GM19328 (cell line): ENCODE results near the gene ZNF273.
"Not testable (repeated sequence)": the region's sequence is repeated elsewhere in the genome, so short reads cannot be mapped to it uniquely, and the experiment has no call there.

Experiments
- ATAC-seq: cut with Tn5 transposase; IDR thresholded peaks from one replicate; pipeline ENCODE4 v1.9.1; 2021; ENCODE audit warnings: mild to moderate bottlenecking, moderate library complexity; ENCODE audit not compliant: unreplicated experiment

Gene ZNF273

GRCh38 chr7:64888901-64889685 is 14.0 kb upstream of the ZNF273 start:
- no peak for ATAC-seq

GRCh38 chr7:64889686-64890162 is 13.3 kb upstream of the ZNF273 start:
- ATAC-seq = no peak

GRCh38 chr7:64890273-64890672 is 12.8 kb upstream of the ZNF273 start:
- not testable (repeated sequence) for ATAC-seq

DNA sequence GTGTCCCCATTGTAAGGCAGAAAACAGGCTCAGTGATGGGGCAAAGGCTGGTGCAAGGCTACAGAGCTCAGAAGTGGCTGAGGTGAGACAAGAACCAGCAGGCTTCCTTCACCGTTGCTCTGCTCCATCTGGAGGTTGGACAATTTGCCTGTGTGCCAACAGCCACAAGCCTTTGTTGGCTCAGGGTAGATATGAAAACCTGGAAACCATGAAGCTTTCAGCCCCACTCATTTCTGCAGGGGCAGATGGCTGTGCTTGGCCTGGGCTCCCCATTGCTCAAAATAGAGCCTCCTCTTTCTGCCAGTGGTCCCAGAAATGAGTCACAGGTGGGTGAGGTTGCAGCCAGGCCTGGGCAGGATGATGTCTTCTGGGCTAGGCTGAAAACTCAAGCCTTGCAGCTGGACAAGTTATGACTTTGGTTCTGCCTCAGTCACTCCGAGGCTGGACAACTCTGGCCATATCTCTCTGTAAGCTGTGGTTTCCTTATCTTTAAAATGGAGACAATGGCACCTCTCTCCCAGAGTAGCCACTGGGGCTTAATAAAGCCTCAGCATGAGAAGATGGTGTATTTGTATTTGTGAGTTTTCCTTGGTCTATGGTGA is 12.2 kb upstream of the ZNF273 start:
- no peak for ATAC-seq

DNA sequence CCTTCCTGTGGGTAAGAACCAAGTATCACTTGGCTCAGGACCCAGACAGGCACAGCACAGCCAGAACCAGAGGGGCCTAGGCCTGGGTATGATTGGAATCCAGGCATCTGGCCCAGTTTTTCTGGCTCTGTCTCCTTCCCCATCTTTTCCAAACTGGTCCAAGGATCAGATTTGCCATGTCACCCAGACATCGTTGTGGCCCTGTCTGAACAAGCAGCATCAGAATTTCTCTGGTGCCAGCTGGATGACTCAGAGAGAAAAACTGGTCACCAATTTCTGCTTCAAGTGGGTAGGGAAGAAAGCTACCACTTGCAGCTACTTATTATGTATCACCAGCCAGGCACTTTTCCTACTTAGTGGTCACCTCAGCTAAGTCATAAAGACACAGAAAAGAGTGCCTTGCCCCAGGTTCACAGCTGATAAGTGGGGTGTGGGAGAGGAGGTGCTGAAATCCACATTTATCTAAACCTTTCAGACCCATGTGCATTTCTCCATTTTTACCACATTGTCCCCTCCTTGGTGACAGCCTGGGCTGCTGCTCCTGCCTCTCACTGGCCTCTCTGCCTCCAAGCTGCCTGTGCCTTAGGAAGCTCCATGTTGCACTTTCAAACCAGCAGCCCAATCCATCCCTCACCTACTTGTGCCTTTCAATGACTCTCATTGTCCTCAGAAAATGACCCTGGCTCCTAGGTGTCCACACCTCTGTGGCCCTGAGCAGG is 11.6 kb upstream of the ZNF273 start:
- ATAC-seq = not testable (repeated sequence)

- ATAC-seq = no peak
These were observed 11.0 kb upstream of the ZNF273 start for GRCh38 chr7:64892116-64892515.

DNA sequence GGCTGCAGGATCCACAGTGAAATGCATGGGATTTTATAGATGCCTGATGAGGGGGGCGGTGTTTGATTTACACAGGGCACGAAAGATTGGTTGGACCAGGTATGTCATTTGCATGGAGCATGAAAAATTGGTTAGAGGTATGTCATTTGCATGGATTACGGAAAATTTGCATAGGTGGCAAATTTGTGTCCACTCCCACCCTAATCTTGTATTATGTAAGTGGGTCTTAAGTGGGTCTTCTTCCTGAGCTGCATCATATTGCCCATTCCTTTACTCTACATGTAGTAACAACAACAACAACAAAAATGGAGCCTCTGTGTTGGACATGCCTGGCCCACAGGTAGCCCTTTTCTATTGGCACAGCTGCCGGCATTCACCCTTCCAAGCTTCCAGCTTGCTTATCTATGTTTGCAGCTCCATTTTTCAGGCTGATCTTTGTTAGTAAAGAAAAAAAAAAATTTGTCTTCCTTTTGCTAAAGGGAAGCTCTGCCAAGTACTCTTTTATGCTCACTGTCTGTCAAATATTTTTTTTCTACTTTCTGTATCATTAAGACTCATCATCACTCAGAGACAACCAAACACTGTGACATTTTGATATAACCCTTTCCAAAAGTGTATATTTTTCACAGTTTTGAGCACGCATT is 10.3 kb upstream of the ZNF273 start:
- no peak for ATAC-seq

- no peak for ATAC-seq
These were observed 9.7 kb upstream of the ZNF273 start for GRCh38 chr7:64893401-64893800.

- not testable (repeated sequence) for ATAC-seq
These were observed 640 bp upstream of the ZNF273 start for GRCh38 chr7:64902461-64902805.

GRCh38 chr7:64904008-64904407 is 935 bp downstream of the ZNF273 start:
- ATAC-seq = no peak

- no peak for ATAC-seq
These were observed 2.1 kb downstream of the ZNF273 start for GRCh38 chr7:64905133-64905532.

- no peak for ATAC-seq
These were observed 2.5 kb downstream of the ZNF273 start for GRCh38 chr7:64905547-64905946.

GRCh38 chr7:64907641-64908326 is 4.7 kb downstream of the ZNF273 start:
- ATAC-seq = no peak

DNA sequence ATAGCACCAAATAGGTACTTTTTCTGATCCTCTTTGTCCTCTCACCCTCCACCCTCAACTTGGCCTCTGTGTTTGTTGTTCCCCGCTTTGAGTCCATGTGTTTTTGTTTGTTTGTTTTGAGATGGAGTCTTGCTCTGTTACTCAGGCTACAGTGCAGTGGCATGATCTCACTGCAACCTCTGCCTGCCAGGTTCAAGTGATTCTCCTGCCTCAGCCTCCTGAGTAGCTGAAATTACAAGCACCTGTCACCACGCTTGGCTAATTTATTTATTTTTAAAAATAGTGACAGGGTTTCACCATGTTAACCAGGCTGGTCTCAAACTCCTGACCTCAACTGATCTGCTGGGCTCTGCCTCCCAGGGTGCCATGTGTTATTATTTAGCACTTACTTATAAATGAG is 5.3 kb downstream of the ZNF273 start:
- no peak for ATAC-seq

GRCh38 chr7:64914557-64914956 is 11.5 kb downstream of the ZNF273 start:
- ATAC-seq = no peak

- not testable (repeated sequence) for ATAC-seq
These were observed 12.2 kb downstream of the ZNF273 start for GRCh38 chr7:64915301-64915700.

- not testable (repeated sequence) for ATAC-seq
These were observed 25.4 kb downstream of the ZNF273 start for GRCh38 chr7:64928252-64929187.

DNA sequence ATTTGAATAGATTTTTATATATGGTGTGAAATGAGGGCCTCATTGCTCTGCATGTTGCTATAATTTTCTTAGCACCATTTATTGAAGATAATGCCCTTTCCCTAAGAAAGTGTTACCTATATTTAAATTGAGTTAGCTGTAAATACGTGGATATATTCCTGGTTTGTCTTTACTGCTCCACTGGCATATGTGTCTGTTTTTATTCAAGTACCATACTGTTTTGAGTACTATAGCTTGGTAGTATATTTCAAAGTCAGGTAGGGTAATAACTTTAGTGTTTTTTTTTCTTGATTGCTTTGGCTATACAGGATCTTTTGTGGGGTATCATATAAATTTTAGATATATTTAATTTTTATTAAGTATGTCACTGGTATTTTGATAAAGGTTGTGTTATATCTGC is 31.4 kb downstream of the ZNF273 start:
- no peak for ATAC-seq

DNA sequence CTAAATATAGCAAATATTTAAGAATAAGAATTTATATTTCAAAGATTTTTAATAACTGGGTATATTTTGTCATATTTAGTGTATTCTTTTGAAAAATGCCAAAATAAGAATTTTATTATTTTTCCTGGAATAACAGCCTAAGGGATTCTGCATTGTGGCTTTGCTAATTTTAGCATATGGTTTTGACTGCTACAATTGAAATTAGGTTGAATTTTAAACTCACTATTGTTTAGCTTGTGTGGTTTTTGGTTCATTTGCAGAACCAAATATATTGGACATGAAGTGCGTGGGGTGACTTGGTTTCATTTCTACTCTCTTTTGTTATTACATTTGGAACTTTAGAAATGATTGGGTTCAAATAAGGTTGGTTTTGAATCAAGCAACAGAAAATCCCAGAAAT is 35.5 kb downstream of the ZNF273 start:
- ATAC-seq = no peak

GRCh38 chr7:64940021-64940420 is 36.9 kb downstream of the ZNF273 start:
- not testable (repeated sequence) for ATAC-seq
